ENCODE results near the gene GSTM4.
A peak's percentile ranks its signal among the peaks of the same experiment; 100 is the strongest.
"Not testable (repeated sequence)": the region's sequence is repeated elsewhere in the genome, so short reads cannot be mapped to it uniquely, and the experiment has no call there.

GSTM4 gene

DNA sequence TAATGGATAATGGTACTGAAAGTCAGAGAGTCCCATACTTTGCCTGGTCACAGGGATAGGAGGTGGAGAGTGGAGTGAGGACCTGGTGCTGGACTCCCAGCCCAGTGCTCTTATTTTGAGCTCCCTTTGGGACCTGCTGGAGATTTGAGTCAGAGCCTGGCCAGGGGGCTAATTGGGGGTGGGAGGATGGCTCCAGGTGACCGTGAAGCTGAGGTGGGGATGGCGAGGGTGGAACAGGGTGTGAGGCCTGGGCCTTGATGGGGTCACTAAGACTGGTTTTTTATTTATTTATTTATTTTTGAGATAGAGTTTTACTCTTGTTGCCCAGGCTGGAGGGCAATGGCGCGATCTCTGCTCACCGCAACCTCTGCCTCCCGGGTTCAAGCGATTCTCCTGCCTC is 18.5 kb upstream of the GSTM4 start:
- DNase-seq (ENCODE audit: low read depth in 2 of 2): no peak

DNA sequence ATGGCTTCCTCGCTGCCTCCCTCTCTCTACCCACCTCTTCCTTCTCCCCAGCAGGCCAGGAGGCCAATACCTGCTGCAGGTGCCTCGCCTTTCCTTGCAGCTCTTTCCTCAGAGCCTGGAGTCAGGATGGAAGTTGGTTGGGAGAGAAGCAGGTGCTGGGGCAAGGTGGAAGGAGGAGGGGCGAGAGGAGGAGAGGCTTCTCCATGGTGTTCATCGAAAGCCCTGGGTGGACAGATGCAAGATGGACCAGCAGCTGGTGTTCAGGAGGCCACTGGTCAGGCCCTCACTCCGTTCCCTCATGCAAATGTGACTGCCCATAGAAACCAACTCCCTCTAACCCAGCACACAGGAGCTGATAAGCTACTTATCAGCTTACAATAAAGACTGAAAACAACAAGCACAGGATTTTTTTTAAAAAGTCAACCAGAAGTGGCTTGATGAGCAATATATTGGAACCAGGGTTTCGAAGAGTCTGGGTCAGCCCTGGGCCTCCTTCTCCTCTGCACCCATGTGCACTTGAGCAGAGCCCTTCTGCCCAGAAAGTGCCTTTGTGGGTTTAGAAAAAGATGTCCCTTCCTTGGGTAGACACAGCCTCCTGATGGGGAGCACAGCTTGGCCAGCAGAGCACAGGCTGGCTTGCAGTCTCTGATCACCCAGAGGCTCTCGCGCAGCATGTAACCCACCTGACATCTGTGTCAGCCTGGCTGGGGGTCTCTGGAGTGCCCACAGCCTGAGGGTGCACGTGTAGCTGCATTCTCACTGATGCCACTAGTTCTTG is 16.6 kb upstream of the GSTM4 start:
- DNase-seq (ENCODE audit: low read depth in 2 of 2): no peak

DNA sequence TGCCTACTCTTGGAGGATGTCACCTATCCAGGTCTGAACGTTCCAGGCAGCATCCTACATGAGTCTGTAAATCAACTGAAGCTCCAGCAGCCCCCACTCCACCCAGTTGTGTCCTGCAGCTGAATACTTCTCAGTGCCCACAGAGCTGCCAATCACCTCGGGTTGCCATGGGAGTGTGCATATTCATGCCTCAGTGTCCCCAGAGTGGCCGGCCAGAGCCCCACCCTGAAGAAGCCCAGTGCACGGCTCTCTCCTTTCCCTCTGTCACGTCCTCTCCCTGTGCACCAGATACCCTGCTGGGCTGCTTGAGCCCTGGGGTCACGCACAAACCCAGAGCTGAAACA is 16.1 kb upstream of the GSTM4 start:
- DNase-seq (ENCODE audit: low read depth in 2 of 2): no peak

DNA sequence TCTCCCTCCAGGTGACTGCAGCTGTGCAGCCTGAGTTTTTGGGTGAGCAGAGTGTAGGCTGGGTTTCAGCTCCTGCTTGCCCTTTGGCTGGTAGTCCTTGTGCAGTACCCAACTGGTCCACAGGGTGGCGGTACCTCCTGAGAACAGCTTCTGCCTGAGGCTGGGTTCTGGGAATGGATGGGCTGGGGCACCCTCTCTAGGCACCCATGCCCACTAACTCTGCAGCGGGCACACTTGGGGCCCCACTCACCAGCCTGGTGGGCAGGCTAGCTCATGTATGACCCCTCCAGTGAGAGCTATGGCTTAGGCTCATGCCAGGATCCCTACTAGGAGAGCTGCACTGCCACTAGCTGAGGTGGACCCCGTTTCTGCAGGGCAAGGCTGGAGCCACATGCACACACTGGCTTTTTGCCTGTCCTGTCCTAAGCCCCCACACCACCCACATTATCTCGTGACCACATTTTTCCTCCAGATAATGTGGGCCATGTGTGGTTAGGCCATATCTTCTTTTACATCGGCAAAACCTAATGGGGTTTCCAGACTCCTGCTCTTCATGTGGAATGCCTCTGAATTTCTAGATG is 15.5 kb upstream of the GSTM4 start:
- DNase-seq (ENCODE audit: low read depth in 2 of 2): peak; percentile 76 to 78

DNA sequence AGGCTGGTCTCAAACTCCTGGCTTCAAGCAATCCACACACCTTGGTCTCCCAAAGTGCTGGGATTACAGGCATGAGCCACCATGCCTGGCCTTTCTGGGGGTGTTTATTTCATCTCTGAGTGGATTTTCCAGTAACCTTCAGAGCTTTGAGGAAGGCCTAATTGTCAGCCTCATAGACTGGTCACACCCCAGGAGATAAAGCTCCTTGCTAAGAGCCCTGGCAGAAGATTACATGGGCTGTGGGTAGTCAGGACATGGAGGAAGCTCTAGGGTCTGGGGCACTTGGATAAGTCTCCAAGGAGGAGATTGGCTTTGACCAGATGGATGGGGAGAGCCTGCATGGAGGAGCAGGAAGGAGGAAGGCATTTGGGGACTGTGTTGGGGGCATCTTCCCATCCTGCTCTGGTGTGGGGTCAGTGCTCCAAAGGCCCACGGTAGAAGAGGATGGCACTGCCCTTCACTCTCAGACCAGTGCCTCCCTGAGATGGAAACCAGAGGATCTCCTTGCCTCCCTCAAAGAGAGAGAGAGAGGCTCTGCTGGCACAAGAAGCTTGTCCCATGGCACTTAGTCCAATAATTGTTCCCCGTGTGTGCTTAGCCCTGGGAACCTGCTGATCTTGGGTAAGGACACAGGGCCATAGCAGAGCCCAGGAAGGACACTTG is 14.7 kb upstream of the GSTM4 start:
- DNase-seq (ENCODE audit: low read depth in 2 of 2): no peak

DNA sequence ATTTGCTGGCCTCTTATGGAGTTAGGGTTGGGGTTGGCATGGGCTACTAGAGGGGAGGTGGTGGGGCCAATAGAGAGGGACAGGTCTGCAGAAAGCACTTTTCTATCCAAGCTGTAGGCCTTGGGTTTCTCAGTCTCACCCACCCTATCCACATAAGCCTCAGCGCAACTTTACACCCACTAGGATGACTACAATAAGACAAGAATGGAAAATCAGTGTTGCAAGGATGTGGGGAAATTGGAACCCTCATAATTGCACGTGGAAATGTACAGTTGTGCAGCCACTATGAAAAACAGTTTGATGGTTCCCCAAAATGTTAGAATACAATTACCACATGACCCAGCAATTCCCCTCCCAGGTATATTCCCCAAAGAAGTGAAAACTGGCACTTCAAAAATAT is 14.0 kb upstream of the GSTM4 start:
- DNase-seq (ENCODE audit: low read depth in 2 of 2): no peak

DNA sequence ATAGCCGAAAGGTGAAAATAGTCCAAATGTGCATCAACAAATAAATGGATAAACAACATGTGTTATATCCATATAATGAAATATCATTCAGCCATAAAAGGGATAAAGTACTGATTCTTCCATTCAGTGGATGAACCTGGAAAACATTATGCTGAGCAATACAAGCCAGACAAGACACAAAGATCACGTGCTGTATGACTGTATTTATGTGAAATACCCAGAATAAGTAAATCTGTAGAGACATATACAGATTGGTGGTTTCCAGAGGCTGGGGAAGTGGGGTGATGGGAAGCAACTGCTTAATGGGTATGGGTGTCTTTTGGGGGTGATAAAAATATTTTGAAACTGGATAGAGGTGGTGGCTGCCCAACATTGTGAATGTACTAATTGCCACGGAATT is 13.3 kb upstream of the GSTM4 start:
- DNase-seq (ENCODE audit: low read depth in 2 of 2): no peak

DNA sequence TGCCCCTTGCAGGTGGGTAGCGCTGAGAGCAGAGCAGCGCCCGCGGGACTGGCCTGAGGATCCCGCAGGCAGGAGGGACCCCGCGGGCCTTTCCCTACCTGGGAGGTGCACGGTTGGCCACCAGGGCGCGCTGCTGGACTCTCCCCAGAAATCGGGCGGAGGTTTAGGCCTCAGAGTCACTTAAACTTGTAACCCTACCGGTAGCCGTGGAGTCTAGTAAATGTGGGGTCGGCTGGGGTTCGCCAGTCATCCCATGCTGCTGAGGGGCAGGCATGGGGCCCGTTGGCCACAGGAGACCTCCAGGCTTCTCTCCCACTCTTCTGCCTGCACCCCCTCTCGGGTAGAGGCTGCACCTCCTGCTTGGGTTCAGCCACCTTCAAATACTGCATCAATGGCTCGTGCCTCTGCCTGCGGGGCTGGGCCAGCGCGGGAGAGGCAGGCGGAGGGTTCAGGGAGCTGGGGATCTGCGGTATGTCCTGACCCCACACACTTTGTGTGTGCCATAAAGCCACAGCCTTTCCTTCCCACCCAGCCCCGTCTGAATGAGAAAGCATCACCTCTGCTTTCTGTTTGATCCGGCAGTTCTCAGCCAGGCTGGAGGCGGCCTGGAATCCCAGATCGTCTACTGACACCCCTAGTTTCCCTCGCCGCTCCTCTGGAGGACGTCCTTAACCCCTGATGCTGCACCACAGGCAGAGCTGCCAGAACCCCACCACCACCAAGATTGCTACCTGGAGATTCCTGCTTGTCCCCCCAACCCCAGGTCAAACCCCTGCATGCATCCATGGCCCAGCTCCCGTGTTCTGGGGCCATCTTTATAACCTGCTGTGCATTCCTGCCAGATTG is 12.3 kb upstream of the GSTM4 start:
- peak; percentile 74 to 78 for DNase-seq (ENCODE audit: low read depth in 2 of 2)

DNA sequence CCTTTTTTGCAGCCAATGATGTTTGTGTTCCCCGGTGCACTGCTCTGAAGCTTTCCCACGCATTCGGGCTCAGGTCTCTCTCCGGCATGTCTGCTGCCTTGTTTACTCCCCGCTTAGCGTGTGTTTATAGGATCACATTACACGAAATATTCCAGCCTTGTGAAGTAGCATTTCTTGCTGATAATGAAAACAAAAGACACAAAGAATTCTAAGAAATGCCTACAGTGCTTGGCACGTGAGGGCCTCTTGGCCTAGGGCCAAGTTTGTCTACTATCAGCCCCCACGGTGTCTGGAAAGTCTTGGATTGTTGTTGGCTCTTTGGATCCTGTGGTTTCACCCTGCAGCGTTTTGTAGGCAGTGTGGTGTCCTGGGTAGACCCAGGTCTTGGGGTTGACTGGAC is 11.2 kb upstream of the GSTM4 start:
- no peak for DNase-seq (ENCODE audit: low read depth in 2 of 2)

DNA sequence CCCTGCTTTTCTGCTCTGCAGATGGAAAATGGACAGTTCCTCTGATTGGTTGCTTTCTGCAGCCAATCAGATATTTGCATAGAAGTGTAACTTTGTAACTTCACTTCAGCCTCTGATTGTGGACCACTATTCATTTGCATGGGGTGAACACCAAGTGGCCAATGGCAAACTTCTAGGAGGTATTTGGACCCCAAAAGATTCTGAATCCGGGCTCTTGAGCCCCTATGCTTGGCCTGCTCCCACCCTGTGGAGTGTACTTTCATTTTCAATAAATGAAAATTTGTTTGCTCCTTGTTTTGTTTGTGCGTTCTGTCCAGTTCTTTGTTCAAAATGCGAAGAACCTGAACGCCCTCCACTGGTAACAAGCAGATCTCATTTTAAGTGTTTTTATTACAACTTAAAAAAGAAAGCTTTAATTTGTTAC is 6.4 kb upstream of the GSTM4 start:
- DNase-seq (ENCODE audit: low read depth in 2 of 2): no peak

DNA sequence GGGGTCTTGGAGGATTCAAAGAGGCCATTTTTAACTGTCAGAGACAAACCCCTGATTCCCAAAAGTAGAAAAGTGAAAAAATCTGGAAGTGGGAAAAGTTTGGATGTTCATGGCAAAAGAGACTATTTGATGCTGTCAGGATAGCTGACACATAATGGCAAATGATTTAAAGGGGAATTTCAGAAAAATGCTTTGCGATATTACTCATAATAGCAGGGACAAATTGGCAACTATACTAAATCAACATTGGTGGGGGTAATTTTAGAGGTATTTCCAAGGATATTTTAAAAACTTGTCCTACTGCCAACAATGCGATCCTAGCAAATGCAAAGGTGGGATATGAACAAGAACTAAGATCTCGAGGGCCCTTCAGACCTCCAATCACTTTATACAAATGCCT is 5.3 kb upstream of the GSTM4 start:
- DNase-seq (ENCODE audit: low read depth in 2 of 2): no peak

DNA sequence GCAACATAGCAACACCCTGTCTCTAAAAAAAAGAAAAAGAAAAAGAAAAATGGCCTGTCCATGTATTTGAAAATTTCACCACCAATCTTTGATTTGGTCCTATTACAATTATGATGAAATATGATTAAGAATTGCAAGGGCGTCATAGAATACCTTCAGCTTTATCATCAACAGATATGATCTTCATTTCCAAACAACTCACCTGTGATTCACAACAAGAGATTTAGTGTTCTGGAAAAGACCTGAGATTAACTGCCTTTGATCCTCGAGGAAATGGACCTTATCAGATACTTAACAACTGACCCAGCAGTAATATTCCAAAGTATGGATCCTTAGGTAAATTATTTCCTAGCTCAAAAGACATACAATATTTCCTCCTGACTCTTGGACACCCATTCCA is 3.5 kb upstream of the GSTM4 start:
- no peak for DNase-seq (ENCODE audit: low read depth in 2 of 2)

DNA sequence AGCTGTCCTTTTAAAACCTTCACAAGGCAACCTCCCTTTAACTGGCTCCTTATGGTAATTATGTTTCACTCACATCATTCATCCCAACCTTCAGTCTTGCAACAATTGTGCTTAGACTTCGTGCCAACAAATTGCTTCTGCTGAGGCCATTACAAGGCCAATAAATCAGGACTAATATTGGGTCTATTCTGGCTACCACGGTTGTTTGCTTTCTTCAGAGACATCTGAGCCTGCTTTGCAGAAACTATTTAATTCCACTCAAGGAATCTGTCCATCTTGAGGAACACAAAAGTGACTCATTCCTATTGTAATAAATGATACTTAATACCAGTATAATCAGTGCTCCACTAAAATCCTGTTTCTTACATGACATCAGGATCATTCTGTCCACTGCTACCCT is 2.6 kb upstream of the GSTM4 start:
- DNase-seq (ENCODE audit: low read depth in 2 of 2): no peak

DNA sequence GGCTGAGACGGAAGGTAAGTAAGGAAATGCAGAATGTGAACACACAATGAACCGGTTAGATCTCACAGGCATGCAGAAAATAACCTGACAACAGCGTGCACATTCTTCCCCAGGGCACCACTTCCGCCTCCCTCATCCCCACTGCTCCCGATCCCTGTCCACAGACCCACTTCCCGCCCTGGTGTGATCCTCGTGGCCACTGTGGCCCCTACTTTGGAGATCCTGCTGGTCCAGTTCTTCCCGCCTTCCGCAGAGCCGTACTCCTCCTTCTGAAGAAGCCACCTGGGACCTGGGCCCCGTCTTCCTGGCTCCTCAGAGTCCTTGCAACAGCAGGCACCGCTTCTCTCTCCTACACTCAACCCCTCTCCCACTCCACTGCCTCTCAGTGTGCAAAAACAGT is 1.4 kb upstream of the GSTM4 start:
- DNase-seq (ENCODE audit: low read depth in 2 of 2): no peak

DNA sequence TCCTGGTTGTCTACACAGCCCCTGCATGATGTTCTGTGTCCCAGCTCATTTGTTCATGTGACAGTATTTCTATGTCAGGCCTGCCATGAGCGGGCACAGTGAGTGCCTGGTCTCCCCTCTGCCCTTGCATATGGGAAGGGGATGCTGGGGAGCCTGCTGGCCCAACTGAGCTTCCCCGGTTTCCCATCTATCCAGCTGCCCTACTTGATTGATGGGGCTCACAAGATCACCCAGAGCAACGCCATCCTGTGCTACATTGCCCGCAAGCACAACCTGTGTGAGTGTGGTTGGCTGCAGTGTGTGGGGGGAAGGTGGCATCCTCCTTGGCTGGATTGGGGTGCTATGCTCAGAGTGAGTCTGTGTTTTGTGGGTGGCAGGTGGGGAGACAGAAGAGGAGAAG is 1.5 kb downstream of the GSTM4 start:
- DNase-seq (ENCODE audit: low read depth in 2 of 2): no peak

DNA sequence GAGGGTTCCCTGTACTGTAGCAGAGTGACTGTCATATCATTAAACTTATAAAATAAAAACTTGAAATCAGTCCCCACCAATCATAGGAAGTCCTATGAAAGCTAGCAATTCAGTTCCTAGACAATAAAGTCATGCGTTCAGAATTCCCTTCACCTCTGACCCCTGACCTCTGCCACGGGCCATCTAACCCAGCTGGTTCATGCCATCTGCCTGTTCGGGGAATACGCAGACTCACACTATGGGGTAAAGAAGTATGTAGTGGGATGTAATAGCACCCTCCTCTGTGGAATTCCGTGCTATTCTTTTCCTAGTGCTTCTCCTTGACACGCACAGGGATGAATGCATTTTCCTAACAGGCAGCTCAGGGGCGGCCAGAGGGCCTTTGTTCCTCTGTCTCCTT is 2.1 kb downstream of the GSTM4 start:
- no peak for DNase-seq (ENCODE audit: low read depth in 2 of 2)

DNA sequence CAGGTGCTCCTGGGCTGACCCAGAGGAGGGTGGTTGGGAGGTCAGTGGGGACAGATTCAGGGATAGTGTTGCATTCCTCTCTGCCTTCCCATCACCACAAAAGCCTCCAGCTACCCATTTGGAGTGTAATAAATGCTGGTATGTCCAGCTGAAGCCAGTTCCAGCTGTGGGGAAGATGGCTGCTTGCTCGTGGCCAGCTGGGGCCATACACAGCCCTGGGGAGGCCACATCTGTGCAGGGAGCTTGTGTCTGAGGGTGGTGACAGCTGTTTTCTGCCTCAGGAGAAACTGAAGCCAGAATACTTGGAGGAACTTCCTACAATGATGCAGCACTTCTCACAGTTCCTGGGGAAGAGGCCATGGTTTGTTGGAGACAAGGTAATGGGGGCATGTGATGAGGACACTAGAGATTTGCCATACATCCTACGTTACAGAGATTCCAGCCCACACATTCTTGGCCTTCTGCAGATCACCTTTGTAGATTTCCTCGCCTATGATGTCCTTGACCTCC is 2.7 kb downstream of the GSTM4 start:
- DNase-seq (ENCODE audit: low read depth in 2 of 2): no peak

DNA sequence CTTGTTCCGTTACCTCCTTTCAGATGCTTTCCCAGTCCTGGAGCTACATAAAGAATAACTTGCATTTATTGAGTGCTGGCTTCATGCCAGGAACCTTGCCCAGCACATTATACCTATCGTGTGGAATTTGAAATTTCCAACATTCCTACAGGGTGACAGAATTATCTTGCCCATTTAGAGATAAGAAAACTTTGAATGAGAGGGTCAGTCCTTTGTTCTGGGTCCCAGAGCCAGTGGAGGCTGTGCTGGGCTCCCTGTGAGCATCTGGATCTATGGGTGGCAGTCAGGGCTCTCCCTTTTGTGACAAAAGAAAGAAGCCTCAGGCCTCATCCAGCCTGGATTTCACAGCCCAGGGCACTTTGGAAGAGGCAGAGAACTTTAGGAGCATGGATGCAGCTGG is 3.2 kb downstream of the GSTM4 start:
- no peak for DNase-seq (ENCODE audit: low read depth in 2 of 2)

DNA sequence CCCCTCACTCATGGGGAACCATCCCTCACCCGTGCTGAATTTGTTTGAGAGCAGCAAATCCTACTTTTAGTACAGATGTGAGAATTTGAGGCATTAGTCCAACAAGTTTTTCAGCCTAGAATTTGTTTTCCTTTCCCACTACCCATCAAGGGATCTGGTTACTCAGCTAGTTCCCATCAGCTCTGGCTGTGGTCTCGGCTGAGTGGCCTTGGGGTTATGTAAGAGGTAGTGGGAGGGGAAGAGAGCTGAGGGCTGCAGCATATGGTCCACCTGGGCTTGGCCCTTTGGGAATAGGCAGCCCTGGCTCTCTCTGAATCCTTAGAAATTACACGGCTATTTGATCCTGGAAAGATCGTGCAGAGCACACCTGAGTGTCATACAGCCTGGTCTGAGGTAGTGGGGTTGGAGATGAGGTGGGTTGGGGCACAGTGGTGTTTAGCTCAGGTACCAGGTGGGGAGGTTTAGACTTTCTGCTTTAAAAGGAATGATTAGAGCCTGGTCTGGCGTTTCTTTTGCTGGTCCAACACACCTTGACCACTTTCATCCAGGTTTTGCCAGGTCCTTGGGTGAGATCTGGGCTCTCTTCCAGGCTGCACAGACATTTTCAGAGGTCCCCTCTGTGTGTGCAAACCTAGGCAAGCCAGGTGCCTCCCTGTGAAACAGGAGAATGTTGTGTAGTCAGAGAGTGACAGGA is 4.2 kb downstream of the GSTM4 start:
- DNase-seq (ENCODE audit: low read depth in 2 of 2): no peak

DNA sequence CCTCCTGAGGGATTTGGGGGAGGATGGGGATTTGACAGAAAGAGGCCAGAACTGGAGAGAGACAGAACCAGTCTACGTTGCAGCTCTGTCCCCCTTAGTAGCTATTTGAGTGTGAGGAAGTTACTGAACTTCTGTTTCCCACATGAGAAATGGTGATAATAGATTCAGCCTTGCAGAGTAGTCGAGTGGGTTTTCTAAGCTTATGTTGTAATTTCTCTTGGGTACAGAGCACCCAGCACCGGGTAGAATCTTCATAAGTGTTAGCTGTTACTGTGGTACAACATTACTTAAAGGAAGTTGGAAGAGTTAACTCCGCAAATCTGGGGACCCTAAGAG is 4.8 kb downstream of the GSTM4 start:
- not testable (repeated sequence) for DNase-seq (ENCODE audit: low read depth in 2 of 2)

DNA sequence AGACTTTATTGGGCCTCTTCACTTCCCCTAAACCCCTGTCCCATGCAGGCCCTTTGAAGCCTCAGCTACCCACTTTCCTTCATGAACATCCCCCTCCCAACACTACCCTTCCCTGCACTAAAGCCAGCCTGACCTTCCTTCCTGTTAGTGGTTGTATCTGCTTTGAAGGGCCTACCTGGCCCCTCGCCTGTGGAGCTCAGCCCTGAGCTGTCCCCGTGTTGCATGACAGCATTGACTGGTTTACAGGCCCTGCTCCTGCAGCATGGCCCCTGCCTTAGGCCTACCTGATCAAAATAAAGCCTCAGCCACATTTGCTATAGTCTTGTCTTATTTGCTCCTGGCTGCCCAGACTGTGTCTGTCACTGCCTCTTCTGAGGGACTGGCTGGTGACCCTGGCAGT is 5.5 kb downstream of the GSTM4 start:
- no peak for DNase-seq (ENCODE audit: low read depth in 2 of 2)

DNA sequence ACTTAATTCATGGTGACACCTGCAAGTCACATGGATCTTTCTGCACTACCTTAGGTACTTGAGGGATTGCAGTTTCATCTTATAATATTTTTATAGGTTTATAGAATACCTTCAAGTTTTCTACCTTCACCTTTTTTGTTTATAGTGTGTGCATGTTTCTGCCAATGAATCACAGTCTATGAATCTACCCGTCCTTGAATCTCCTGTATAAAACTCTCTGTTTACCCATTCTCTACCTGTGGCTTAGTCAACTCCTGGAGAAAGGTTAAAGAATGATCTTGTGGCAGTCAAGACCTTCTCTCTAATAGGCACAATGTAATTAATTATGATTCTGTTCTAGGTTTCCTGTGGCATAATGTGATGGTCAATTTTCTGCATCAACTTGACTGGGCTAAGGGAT is 8.8 kb downstream of the GSTM4 start:
- DNase-seq (ENCODE audit: low read depth in 2 of 2): no peak

All from stimulated activated CD8-positive, alpha-beta memory T cell treated with anti-CD3 and anti-CD28 coated beads, Interleukin-15, amount 100 ng/mL, for 48 hours (primary cell).